NCI-H82 treated with DMSO at 0.1 percent for 48 hours (cell line): ENCODE results near the gene MAGEL2.
"Not testable (repeated sequence)": the region's sequence is repeated elsewhere in the genome, so short reads cannot be mapped to it uniquely, and the experiment has no call there.

ENCODE experiments used
- DNase-seq: peaks from one replicate; lab custom pipeline; 2025; ENCODE audit not compliant: unreplicated experiment; lab: John Stamatoyannopoulos, UW

MAGEL2 gene

DNA sequence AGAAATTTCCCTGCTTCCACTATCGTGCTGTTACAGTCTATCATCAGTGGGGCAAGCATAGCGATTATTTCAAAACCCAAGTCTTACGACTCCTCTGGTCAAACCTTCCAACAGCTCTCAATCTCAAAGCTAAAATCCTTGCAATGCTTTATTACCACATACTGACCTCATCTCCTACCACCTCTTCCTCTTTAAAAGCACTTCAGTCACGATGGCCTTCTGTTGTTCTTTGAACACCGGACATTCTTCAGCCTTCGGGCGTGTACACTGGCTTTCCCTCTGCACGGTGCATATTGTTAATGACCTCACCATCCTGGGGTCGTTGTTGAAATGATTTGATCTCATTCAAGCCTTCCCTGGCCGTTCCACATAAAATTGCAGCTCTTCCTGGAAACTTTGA is 31.1 kb downstream of the MAGEL2 start:
- DNase-seq: no peak

DNA sequence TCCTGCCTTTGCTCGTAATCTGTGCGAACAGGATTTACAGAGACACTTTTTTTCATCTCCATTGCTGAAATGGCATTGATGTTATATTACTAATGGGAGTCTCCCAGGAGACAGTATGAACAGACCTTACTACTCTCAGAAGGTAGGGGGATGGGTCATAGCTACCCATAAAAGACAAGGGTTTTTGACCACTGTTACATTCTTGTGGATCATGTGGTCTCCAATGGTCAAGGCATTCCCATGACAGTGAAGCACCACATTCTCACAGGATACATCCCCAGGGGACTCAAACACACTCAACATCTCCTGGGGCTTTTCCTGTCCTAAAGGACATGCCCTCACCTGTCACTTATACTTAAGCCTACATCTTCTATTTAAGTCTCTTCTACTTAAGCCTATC is 41.4 kb downstream of the MAGEL2 start:
- no peak for DNase-seq

DNA sequence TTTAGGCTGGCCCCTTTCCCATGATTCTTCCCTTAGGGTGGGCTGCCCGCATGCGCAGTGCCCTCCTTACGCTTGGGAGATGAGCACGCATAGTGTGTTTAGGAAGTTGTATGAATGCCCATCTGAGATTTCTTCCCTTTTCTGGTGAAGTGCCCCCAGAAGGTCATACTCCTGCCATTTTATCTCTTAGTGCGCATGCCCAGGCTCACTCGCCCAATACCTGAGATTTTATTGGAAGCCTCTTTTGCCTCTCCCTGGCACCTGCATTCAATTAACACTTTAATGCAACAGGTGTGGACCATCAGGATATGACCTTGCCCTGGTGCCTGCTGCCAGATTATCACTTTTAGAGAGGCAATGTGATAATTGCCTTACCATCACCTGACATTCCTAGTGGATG is 45.5 kb downstream of the MAGEL2 start:
- no peak for DNase-seq

DNA sequence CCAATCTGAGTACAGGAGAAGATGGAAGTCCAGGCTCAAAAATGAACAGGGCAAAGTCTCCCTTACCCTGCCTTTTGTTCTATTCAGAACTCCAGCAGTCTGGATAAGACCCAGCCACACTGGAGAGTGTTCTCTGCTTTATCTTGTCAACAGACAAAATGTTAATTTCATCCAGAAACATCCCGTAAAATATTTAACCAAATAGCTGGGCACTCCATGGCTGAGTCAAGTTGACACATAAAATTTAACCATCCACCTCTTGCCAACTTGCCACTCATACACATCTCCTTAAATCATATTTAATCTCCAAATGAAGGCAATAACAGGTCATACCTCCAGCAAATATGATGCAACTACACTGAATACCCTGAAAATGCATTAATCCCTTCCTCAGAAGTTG is 48.6 kb downstream of the MAGEL2 start:
- no peak for DNase-seq

DNA sequence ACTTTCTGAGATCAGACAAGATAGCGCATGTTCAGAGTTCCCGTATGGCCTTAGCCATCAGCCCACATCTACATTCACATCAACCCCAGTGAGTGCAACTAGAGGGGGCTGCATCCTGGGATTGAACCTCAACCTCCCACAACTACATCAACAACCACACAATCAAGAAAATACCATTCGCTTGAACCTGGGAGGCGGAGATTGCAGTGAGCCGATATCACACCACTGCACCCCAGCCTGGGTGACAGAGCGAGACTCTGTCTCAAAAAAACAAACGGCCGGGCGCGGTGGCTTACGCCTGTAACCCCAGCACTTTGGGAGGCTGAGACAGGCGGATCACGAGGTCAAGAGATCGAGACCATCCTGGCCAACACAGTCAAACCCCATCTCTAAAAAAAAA is 50.4 kb downstream of the MAGEL2 start:
- not testable (repeated sequence) for DNase-seq

DNA sequence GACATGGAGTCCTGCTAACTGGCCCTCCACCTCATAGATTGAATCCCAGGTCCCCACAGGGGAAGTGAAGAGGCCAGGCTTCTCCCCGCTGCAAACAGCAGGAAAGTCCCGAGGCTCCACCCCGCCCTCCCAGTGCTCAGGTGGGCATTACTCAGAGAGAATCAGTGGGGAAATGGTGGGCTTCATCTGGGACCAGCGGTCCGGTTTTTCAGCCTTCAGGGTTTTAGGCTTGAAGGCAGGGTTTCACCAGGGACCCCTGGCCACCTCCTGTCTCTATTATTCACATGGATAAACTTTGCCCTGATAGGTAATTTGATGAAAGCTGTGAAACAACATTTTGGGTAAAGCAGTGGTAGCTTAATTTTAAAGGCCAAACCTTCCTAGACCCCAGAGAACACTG is 50.9 kb downstream of the MAGEL2 start:
- no peak for DNase-seq

DNA sequence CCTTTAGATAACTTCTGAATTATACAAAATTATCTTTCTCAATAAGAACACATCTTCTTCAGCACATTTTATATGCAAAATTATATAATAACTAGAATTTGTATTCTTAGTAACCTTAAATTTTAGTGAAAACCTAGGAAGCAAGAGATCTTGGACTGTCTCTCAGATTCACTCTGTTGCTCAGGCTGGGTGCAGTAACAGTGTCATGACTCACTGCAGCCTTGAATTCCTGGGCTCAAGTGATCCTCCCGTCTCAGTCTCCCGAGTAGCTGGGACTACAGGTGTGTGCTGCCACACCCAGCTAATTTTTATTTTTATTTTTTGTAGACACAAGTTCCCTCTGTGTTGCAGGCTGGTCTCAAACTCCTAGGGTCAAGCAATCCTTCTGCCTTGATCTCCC is 52.3 kb downstream of the MAGEL2 start:
- no peak for DNase-seq

DNA sequence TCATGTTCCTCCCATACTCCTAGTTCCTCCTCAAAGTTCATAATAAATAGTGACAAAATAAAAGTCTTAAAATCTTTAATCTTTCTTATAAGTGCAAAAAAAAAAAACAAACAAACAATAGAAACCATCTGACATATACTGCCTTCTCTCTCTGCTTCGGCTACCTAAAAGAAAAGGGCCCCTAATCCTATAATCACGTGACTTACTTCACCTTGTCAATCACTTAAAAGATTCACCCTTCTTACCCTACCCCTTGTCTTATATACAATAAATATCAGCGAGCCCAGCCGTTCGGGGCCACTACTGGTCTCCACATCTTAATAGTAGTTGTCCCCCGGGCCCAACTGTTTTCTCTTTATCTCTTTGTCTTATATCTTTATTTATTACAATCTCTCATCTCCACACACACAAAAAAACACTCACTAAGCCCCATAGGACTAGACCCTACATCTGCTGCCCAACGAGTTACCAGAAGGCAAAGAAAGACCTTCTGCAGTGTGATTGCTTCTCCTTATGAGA is 53.4 kb downstream of the MAGEL2 start:
- no peak for DNase-seq
